Heart left ventricle (tissue), 16 donors: ENCODE measurements around the gene DSCAM. TPM values are rescaled to one million over a fixed set of nuclear protein-coding genes. Genes with fewer than 3 reads are reported as not detected.

Experiments
- ATAC-seq, 4 donors: fragments of 200-7000 bp; cut with Tn5 transposase; one replicate each; pipeline ENCODE4 v1.9.1; 2020 to 2022; ENCODE audit warnings: moderate library complexity in 4 of 4, mild to moderate bottlenecking in 3 of 4, moderate number of reproducible peaks in 1 of 4
- DNase-seq, 5 donors: peaks; one replicate each; pipeline ENCODE4 v3.0.0-alpha.2; 2020
- H3K27ac ChIP-seq, 12 donors: fragments of 200-600 bp; sonication (generic) in 4 of 12; one replicate each; pipeline versions ENCODE4 v1.5.0 to v1.8.0; 2016 to 2022; ENCODE audit warnings: mild to moderate bottlenecking in 2 of 12
- H3K27me3 ChIP-seq, 9 donors: fragments of 200-600 bp; sonication (generic) in 2 of 9; one replicate each; pipeline versions ENCODE4 v1.5.1 to v1.8.0; 2016 to 2022; ENCODE audit warnings: mild to moderate bottlenecking in 3 of 9
- H3K36me3 ChIP-seq, 9 donors: fragments of 200-600 bp; sonication (generic) in 2 of 9; one replicate each; pipeline versions ENCODE4 v1.5.0 to v1.8.0; 2018 to 2022; ENCODE audit warnings: mild to moderate bottlenecking in 2 of 9
- H3K4me1 ChIP-seq, 12 donors: fragments of 200-600 bp; sonication (generic) in 4 of 12; one replicate each; pipeline versions ENCODE4 v1.5.0 to v1.8.0; 2016 to 2022; ENCODE audit warnings: mild to moderate bottlenecking in 3 of 12
- H3K4me3 ChIP-seq, 12 donors: fragments of 200-600 bp; sonication (generic) in 4 of 12; one replicate each; pipeline versions ENCODE4 v1.5.0 to v1.8.0; 2017 to 2022; ENCODE audit warnings: mild to moderate bottlenecking in 9 of 12, moderate library complexity in 4 of 12
- H3K9me3 ChIP-seq, 12 donors: fragments of 200-600 bp; sonication (generic) in 4 of 12; one replicate each; pipeline versions ENCODE4 v1.5.0 to v1.8.0; 2016 to 2022; ENCODE audit warnings: mild to moderate bottlenecking in 1 of 12
- CTCF ChIP-seq, 12 donors: fragments of 200-600 bp; sonication (generic) in 4 of 12; IDR thresholded peaks; one replicate each; pipeline versions ENCODE4 v1.5.0 to v1.8.0; 2018 to 2022; ENCODE audit warnings: antibody characterized with exemption in 12 of 12, mild to moderate bottlenecking in 5 of 12
- POLR2A ChIP-seq, 2 donors: fragments of 450-650 bp; IDR thresholded peaks; one replicate each; pipeline ENCODE4 v1.6.1; 2017; ENCODE audit warnings: antibody characterized with exemption in 2 of 2, mild to moderate bottlenecking in 2 of 2, moderate library complexity in 2 of 2
- WGBS, 4 donors: extraction: QIAGEN DNeasy Blood & Tissue Kit in 2 of 4; methylation state at CpG; one replicate each; pipeline versions ENCODE4 v1.1.5 to v1.1.7; 2013 to 2018; 5-methylcytosine and 5-hydroxymethylcytosine counted together
- intact Hi-C, 10 donors: fragments of 100-400 bp; cut with DNase I; formaldehyde crosslinking; loops; one replicate each; pipeline versions ENCODE4 v1.11.1 to v1.14.2; 2022
- polyA plus RNA-seq, 2 donors: library from polyadenylated mRNA; stranded (reverse); fragments of 200-250 nt; gene quantifications; one replicate each; pipeline ENCODE4 v1.2.3, GENCODE V29; 2013
- total RNA-seq, 9 donors: library from RNA; depleted of rRNA in 2 of 9; stranded (reverse); fragments of >200 nt in 2 of 9; fragmentation: NEBNext Ultra II Directional in 3 of 9; extraction: Animal tissue kit (Norgen Biotek cat#: 25700) in 3 of 9; gene quantifications; one replicate each; pipeline versions ENCODE4 v1.1.0 to v1.2.4, GENCODE V29; 2016 to 2023
- donor health status: ischemic (EF 13 %, LVEDD 7.1; RV severe dilation, severe dysfunction).
- donor health status: healthy with polysubstance abuse.
- donor health status: DM: no; HTN: yes; CAD: no.
- donor health status: DM: no; HTN: no; CAD: no.
- donor health status: ischemic (EF 25% LVEDD 6.9; RV normal size, moderate dysfunction).
- donor health status: ischemic (EF 25% LVEDD 5.7; RV mildly dilated, moderate dysfunction).
- donor health status: healthy.
- donor health status: DM: yes; HTN: yes; CAD: no.
- donor health status: ischemic (EF 35%, LVEDD 5.7; RV mildly dilated, moderate dysfunction).
- donor health status: nonischemic (EF 11% LVEDD 7.7; RV severe dilation, severe dysfunction).
- donor health status: DM: yes; HTN: yes; CAD: no.
- donor health status: PGD.
- donor health status: ischemic (EF 29% LVEDD 5.4; RV normal size, mild dysfunction).
- donor health status: nonischemic (EF 23%, LVEDD 6.1; RV moderate dilation, normal function).

Gene DSCAM
- total and polyA plus RNA-seq, 11 donors: 0.03 TPM; not detected in 10

GRCh38 chr21:40839521-40839920 is 7.4 kb downstream of the DSCAM start:
- TF ChIP-seq CTCF (IDR thresholded peaks at IDR 0.05) (no peak), POLR2A (IDR thresholded peaks at IDR 0.05) (no peak)
- WGBS, 4 donors: 43 to 54% (median 47%) methylated on average over 2 of the region's 2 CpGs
- no peaks in the 10 kb centered on the region for H3K9me3 ChIP-seq
- H3K4me1 ChIP-seq: peaks cover 0 to 8% (median 0%) of the 10 kb centered on the region in 12 donors
- no peak overlapping the region for H3K27ac ChIP-seq
- peaks cover 4 to 67% (median 20%) of the 10 kb centered on the region in 9 donors for H3K27me3 ChIP-seq
- intact Hi-C loops: no loop called here
- H3K4me3 ChIP-seq: no peak overlapping the region
- no peaks in the 10 kb centered on the region for H3K36me3 ChIP-seq
- DNase-seq (no peak), ATAC-seq (no peak)

- WGBS, 4 donors: 57 to 74% (median 68%) methylated on average over 5 of the region's 5 CpGs
- H3K27ac ChIP-seq: no peak overlapping the region
- intact Hi-C loops: no loop called here
- no peak overlapping the region for H3K4me3 ChIP-seq
- no peaks in the 10 kb centered on the region for H3K36me3 ChIP-seq
- H3K4me1 ChIP-seq: peaks cover 0 to 8% (median 0%) of the 10 kb centered on the region in 12 donors
- DNase-seq (no peak), ATAC-seq (no peak)
- TF ChIP-seq POLR2A (IDR thresholded peaks at IDR 0.05) (no peak), CTCF (IDR thresholded peaks at IDR 0.05) (no peak)
- peaks cover 4 to 49% (median 20%) of the 10 kb centered on the region in 9 donors for H3K27me3 ChIP-seq
- no peaks in the 10 kb centered on the region for H3K9me3 ChIP-seq
Measured at GRCh38 chr21:40837456-40837855, 9.5 kb downstream of the DSCAM start.

GRCh38 chr21:40835184-40835694 is 11.7 kb downstream of the DSCAM start:
- Histone ChIP-seq H3K36me3 (no peaks in the 10 kb centered on the region), H3K27me3 (peaks cover 0 to 27% (median 5%) of the 10 kb centered on the region in 9 donors), H3K4me1 (no peaks in the 10 kb centered on the region), H3K4me3 (no peak overlapping the region), H3K27ac (no peak overlapping the region), H3K9me3 (no peaks in the 10 kb centered on the region)
- no peak for TF ChIP-seq POLR2A (IDR thresholded peaks at IDR 0.05)
- no peak for TF ChIP-seq CTCF (IDR thresholded peaks at IDR 0.05)
- ATAC-seq (no peak), DNase-seq (no peak)
- intact Hi-C loops: no loop called here
- 64 to 75% (median 68%) methylated on average over 2 of the region's 2 CpGs for WGBS, 4 donors

- intact Hi-C loops: no loop called here
- no peak for TF ChIP-seq CTCF (IDR thresholded peaks at IDR 0.05)
- no peak for TF ChIP-seq POLR2A (IDR thresholded peaks at IDR 0.05)
- Histone ChIP-seq H3K4me1 (no peaks in the 10 kb centered on the region), H3K27ac (no peak overlapping the region), H3K9me3 (no peaks in the 10 kb centered on the region), H3K36me3 (no peaks in the 10 kb centered on the region), H3K27me3 (peaks cover 0 to 21% (median under 1%) of the 10 kb centered on the region in 9 donors), H3K4me3 (no peak overlapping the region)
- WGBS, 4 donors: 82 to 87% (median 85%) methylated on average over 6 of the region's 6 CpGs
- ATAC-seq (no peak), DNase-seq (no peak)
Measured at GRCh38 chr21:40833184-40833583, 13.8 kb downstream of the DSCAM start.
